Esophagus muscularis mucosa (tissue), 4 donors: ENCODE data around the gene LGR4. TPM values are rescaled to one million over a fixed set of nuclear protein-coding genes. Genes with fewer than 3 reads are reported as not detected.

Source experiments
- DNase-seq: peaks from one replicate; pipeline ENCODE4 v3.0.0-alpha.2; 2017; ENCODE audit errors: extremely low spot score
- H3K27ac ChIP-seq, 4 donors: fragments of 200-600 bp; sonication (generic); replicated peaks in 1 of 4; 1 replicate in 3 of 4; 2 replicates in 1 of 4; pipeline ENCODE4 v1.5.1; 2016 to 2019; ENCODE audit warnings: mild to moderate bottlenecking in 1 of 4
- H3K27me3 ChIP-seq, 4 donors: fragments of 200-600 bp; sonication (generic); one replicate each; pipeline versions ENCODE4 v1.5.1 to v1.6.0; 2016 to 2019
- H3K36me3 ChIP-seq, 4 donors: fragments of 200-600 bp; sonication (generic); one replicate each; pipeline ENCODE4 v1.5.1; 2016 to 2019
- H3K4me1 ChIP-seq, 4 donors: fragments of 200-600 bp; sonication (generic); one replicate each; pipeline ENCODE4 v1.5.1; 2016 to 2019
- H3K4me3 ChIP-seq, 4 donors: fragments of 200-600 bp; sonication (generic); 1 replicate in 2 of 4; 2 replicates in 2 of 4; pipeline ENCODE4 v1.5.1; 2016 to 2019; ENCODE audit warnings: mild to moderate bottlenecking in 4 of 4, moderate library complexity in 1 of 4
- H3K9me3 ChIP-seq, 4 donors: fragments of 200-600 bp; sonication (generic); 1 replicate in 3 of 4; 2 replicates in 1 of 4; pipeline ENCODE4 v1.5.1; 2016 to 2019
- EP300 ChIP-seq: sonication (generic); formaldehyde crosslinking; IDR thresholded peaks from one replicate; pipeline ENCODE4 v1.6.1; 2017; ENCODE audit warnings: antibody characterized with exemption
- POLR2A ChIP-seq: fragments of 450-650 bp; IDR thresholded peaks from one replicate; pipeline ENCODE4 v1.6.1; 2017; ENCODE audit warnings: antibody characterized with exemption, moderate library complexity, mild to moderate bottlenecking, low read depth
- POLR2AphosphoS5 ChIP-seq, 2 donors: sonication (generic); formaldehyde crosslinking; IDR thresholded peaks; one replicate each; pipeline ENCODE4 v1.6.1; 2017; ENCODE audit warnings: antibody characterized with exemption in 2 of 2
- WGBS: methylation state at CpG from one replicate; pipeline ENCODE4 v1.1.5; 2018; 5-methylcytosine and 5-hydroxymethylcytosine counted together
- intact Hi-C: fragments of 100-400 bp; cut with DNase I; formaldehyde crosslinking; loops from one replicate; pipeline ENCODE4 v1.15.1; 2023
- total RNA-seq, 4 donors: library from RNA; depleted of rRNA; stranded (reverse); fragments of >200 nt; gene quantifications; one replicate each; pipeline versions ENCODE4 v1.1.0 to v1.2.1, GENCODE V29; 2016
- TF ChIP-seq, protein P1 (sequence below), 3 experiments: fragments of 200-600 bp in 2 of 3; fragments of 450-650 bp in 1 of 3; sonication (generic) in 2 of 3; IDR thresholded peaks; one replicate each; pipeline ENCODE4 v1.5.1; 2017 to 2019; ENCODE audit warnings: antibody characterized with exemption in 3 of 3, mild to moderate bottlenecking in 2 of 3, moderate library complexity in 1 of 3

Gene LGR4
- total RNA-seq, 4 donors from 2014 or later = 24.9 to 37.6 (median 27.6) TPM

DNA sequence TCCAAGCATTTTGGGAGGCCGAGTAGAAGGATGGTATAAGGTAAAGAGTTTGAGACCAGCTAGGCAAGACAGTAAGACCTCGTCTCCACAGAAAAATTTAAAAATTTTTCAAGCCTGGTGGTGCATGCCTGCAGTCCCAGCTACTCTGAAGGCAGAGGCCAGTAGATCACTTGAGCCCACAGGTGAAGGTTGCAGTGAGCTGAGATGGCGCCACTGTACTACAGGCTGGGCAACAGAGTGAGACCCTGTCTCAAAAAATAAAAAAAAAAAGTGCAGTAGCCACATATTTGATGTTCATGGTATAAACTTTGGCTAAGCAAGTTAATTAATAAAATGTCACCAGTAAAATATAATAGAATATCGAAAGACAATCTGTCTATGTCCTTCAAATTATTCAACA lies 27.0 kb downstream of the LGR4 start:
- Histone ChIP-seq H3K9me3 (no peaks in the 10 kb centered on the region), H3K27ac (no peak overlapping the region), H3K4me1 (peaks cover 3 to 30% (median 24%) of the 10 kb centered on the region in 4 donors), H3K36me3 (no peaks in the 10 kb centered on the region), H3K27me3 (no peaks in the 10 kb centered on the region), H3K4me3 (no peak overlapping the region)
- TF ChIP-seq EP300 (no peak), POLR2A (no peak), POLR2AphosphoS5 (IDR thresholded peaks at IDR 0.05) (no peak)
- TF ChIP-seq, protein P1, sequence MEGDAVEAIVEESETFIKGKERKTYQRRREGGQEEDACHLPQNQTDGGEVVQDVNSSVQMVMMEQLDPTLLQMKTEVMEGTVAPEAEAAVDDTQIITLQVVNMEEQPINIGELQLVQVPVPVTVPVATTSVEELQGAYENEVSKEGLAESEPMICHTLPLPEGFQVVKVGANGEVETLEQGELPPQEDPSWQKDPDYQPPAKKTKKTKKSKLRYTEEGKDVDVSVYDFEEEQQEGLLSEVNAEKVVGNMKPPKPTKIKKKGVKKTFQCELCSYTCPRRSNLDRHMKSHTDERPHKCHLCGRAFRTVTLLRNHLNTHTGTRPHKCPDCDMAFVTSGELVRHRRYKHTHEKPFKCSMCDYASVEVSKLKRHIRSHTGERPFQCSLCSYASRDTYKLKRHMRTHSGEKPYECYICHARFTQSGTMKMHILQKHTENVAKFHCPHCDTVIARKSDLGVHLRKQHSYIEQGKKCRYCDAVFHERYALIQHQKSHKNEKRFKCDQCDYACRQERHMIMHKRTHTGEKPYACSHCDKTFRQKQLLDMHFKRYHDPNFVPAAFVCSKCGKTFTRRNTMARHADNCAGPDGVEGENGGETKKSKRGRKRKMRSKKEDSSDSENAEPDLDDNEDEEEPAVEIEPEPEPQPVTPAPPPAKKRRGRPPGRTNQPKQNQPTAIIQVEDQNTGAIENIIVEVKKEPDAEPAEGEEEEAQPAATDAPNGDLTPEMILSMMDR (IDR thresholded peaks at IDR 0.05) = no peak
- intact Hi-C loops = no loop called here
- 93% methylated on average over 4 of the region's 4 CpGs for WGBS
- DNase-seq = no peak

DNA sequence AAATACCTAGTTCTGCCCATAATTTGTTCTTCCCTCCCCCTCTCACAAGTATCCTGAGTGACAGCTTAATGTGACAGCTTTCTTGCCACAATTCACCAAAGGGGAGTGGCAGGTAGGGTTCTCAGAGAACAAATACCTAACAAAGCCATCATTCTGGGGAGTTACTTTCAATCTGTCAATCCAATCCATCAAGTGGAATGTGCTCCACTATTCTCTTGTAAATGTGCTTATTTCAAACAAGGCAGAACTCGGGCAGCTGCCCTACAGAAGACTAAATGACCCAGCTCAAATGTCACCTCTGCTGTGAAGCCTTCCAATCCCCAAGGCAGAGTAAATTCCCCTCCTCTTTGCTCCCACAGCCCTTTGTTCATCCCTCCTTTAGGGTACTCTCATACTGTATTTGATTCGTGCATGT lies 27.8 kb downstream of the LGR4 start:
- TF ChIP-seq EP300 (no peak), POLR2A (no peak), POLR2AphosphoS5 (IDR thresholded peaks at IDR 0.05) (no peak)
- TF ChIP-seq, protein P1 (IDR thresholded peaks at IDR 0.05) = no peak
- H3K27me3 ChIP-seq = no peaks in the 10 kb centered on the region
- H3K9me3 ChIP-seq = no peaks in the 10 kb centered on the region
- WGBS = 87% methylated on average over 2 of the region's 2 CpGs
- no peaks in the 10 kb centered on the region for H3K36me3 ChIP-seq
- no peak overlapping the region for H3K4me3 ChIP-seq
- no peak for DNase-seq
- peaks cover 3 to 26% (median 23%) of the 10 kb centered on the region in 4 donors for H3K4me1 ChIP-seq
- no peak overlapping the region for H3K27ac ChIP-seq
- intact Hi-C loops = no loop called here

DNA sequence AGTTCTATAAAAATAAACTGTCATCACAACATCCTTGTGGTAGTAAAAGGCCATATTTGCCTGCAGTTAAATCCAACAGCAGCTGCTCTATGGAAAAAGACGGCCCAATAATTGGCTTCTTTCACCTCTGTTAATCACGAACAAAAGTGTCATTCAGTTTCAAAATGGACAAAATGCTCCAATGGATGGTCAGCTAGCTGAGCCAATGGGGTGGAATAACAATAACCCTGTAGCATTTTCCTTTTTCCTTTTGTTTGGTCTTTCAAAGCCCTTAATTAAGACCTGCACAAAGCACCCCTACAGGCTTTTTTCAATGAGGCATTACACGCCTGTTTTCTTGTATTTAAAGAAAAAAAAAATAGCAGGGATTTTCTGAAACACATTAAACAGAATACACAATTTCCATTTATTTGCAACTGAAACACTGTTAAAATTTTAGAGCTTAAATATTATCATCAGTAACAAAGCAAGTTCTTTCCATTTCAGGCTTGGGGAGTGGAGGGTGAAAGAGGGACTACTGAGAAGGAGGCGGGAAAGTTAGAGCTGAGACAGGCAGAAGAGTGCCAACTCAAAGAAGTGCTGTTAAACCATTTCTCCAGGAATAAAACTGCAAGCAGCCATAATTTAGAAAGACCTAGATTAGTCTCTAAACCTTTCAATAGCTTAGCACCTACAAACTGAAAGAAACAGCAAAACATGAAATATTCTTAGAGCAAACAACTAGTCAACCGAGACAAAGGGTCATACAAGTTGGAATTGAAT lies 28.7 kb downstream of the LGR4 start:
- Histone ChIP-seq H3K9me3 (no peaks in the 10 kb centered on the region), H3K36me3 (no peaks in the 10 kb centered on the region), H3K4me1 (peaks cover 3 to 26% (median 23%) of the 10 kb centered on the region in 4 donors), H3K27me3 (no peaks in the 10 kb centered on the region), H3K4me3 (no peak overlapping the region), H3K27ac (no peak overlapping the region)
- WGBS = 85% methylated on average over 5 of the region's 5 CpGs
- intact Hi-C loops = no loop called here
- no peak for TF ChIP-seq POLR2AphosphoS5 (IDR thresholded peaks at IDR 0.05)
- TF ChIP-seq, protein P1 (IDR thresholded peaks at IDR 0.05) = no peak
- no peak for TF ChIP-seq EP300
- TF ChIP-seq POLR2A = no peak
- no peak for DNase-seq

DNA sequence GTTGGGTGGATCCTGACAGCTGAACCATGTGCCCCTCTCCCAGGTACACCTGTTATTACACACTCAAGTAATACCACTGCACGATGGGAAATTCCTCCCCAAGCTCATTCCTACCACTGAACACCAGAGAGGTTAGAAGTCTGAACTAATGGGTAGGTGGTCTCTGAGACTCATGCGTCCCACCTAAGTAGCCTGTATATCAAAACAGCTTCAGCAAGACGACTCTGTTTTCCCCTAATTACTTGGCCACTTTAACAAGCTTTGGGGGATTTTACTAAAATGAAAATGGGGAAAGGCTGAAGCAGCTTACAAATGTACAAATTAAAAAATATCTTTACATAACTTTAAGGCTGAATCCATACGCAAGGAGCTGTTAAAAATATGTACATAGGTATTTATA lies 29.4 kb downstream of the LGR4 start:
- Histone ChIP-seq H3K27ac (no peak overlapping the region), H3K9me3 (no peaks in the 10 kb centered on the region), H3K4me3 (no peak overlapping the region), H3K4me1 (peaks cover 4 to 30% (median 24%) of the 10 kb centered on the region in 4 donors), H3K27me3 (no peaks in the 10 kb centered on the region), H3K36me3 (no peaks in the 10 kb centered on the region)
- no peak for TF ChIP-seq POLR2A
- TF ChIP-seq, protein P1 (IDR thresholded peaks at IDR 0.05) = no peak
- no peak for TF ChIP-seq POLR2AphosphoS5 (IDR thresholded peaks at IDR 0.05)
- no peak for TF ChIP-seq EP300
- WGBS = 86% methylated on average over 4 of the region's 4 CpGs
- no peak for DNase-seq
- intact Hi-C loops = no loop called here
